Measurements from ENCODE around the gene CRY2. TPM values are rescaled to one million over a fixed set of nuclear protein-coding genes. Genes with fewer than 3 reads are reported as not detected.
"Not testable (repeated sequence)": the region's sequence is repeated elsewhere in the genome, so short reads cannot be mapped to it uniquely, and the experiment has no call there.

The CRY2 gene
- total RNA-seq, 1 donor from 2014 or later: 10.8 TPM

GRCh38 chr11:45897556-45897955 lies 50.3 kb downstream of the CRY2 start:
- TF ChIP-seq CTCF (IDR thresholded peaks at IDR 0.05; ENCODE audit: insufficient read depth, low read length, severe bottlenecking): no peak
- peaks cover 8% of the 10 kb centered on the region for H3K27me3 ChIP-seq (ENCODE audit: control insufficient read depth, insufficient read depth, low read length)

GRCh38 chr11:45899086-45899447 lies 51.8 kb downstream of the CRY2 start:
- DNase-seq (ENCODE audit: low read depth): no peak
- no peak for TF ChIP-seq CTCF (IDR thresholded peaks at IDR 0.05; ENCODE audit: insufficient read depth, low read length, severe bottlenecking)
- H3K36me3 ChIP-seq (ENCODE audit: control insufficient read depth, insufficient read depth, low read length): no peaks in the 10 kb centered on the region
- no peak for FAIRE-seq
- H3K4me3 ChIP-seq (ENCODE audit: low read depth, low read length): no peak overlapping the region
- H3K27me3 ChIP-seq (ENCODE audit: control insufficient read depth, insufficient read depth, low read length): peaks cover 6% of the 10 kb centered on the region

More at GRCh38 chr11:45897556-45897955, 50.3 kb downstream of the CRY2 start:
- H3K4me3 ChIP-seq (ENCODE audit: low read depth, low read length): no peak overlapping the region
- DNase-seq (ENCODE audit: low read depth) (no peak), FAIRE-seq (no peak)
- H3K36me3 ChIP-seq (ENCODE audit: control insufficient read depth, insufficient read depth, low read length): no peaks in the 10 kb centered on the region

- no peak for FAIRE-seq
- DNase-seq (ENCODE audit: low read depth): peak; percentile 71
- peaks cover 6% of the 10 kb centered on the region for H3K27me3 ChIP-seq (ENCODE audit: control insufficient read depth, insufficient read depth, low read length)
Measured at GRCh38 chr11:45899448-45900174, 52.3 kb downstream of the CRY2 start.

GRCh38 chr11:45900175-45900800 lies 53.0 kb downstream of the CRY2 start:
- H3K27me3 ChIP-seq (ENCODE audit: control insufficient read depth, insufficient read depth, low read length): not testable (repeated sequence)

More at GRCh38 chr11:45899448-45900174, 52.3 kb downstream of the CRY2 start:
- no peaks in the 10 kb centered on the region for H3K36me3 ChIP-seq (ENCODE audit: control insufficient read depth, insufficient read depth, low read length)
- TF ChIP-seq CTCF (IDR thresholded peaks at IDR 0.05; ENCODE audit: insufficient read depth, low read length, severe bottlenecking): no peak
- peak overlapping the region; percentile 46 for H3K4me3 ChIP-seq (ENCODE audit: low read depth, low read length)

GRCh38 chr11:45900916-45901617 lies 53.8 kb downstream of the CRY2 start:
- Histone ChIP-seq H3K4me3 (ENCODE audit: low read depth, low read length) (no peak overlapping the region), H3K36me3 (ENCODE audit: control insufficient read depth, insufficient read depth, low read length) (no peaks in the 10 kb centered on the region), H3K27me3 (ENCODE audit: control insufficient read depth, insufficient read depth, low read length) (peaks cover 6% of the 10 kb centered on the region)
- FAIRE-seq: no peak
- DNase-seq (ENCODE audit: low read depth): no peak
- no peak for TF ChIP-seq CTCF (IDR thresholded peaks at IDR 0.05; ENCODE audit: insufficient read depth, low read length, severe bottlenecking)

More at GRCh38 chr11:45900175-45900800, 53.0 kb downstream of the CRY2 start:
- not testable (repeated sequence) for FAIRE-seq; H3K36me3 ChIP-seq (ENCODE audit: control insufficient read depth, insufficient read depth, low read length); DNase-seq (ENCODE audit: low read depth)
- peak overlapping the region; percentile 46 for H3K4me3 ChIP-seq (ENCODE audit: low read depth, low read length)

- Histone ChIP-seq H3K27me3 (ENCODE audit: control insufficient read depth, insufficient read depth, low read length) (peaks cover 6% of the 10 kb centered on the region), H3K36me3 (ENCODE audit: control insufficient read depth, insufficient read depth, low read length) (no peaks in the 10 kb centered on the region), H3K4me3 (ENCODE audit: low read depth, low read length) (no peak overlapping the region)
- TF ChIP-seq CTCF (IDR thresholded peaks at IDR 0.05; ENCODE audit: insufficient read depth, low read length, severe bottlenecking): no peak
- DNase-seq (ENCODE audit: low read depth): no peak
- FAIRE-seq: no peak
Measured at GRCh38 chr11:45901626-45902025, 54.4 kb downstream of the CRY2 start.

Data from bronchial epithelial cell (primary cell).